ENCODE measurements around the gene SELENON. TPM values are rescaled to one million over a fixed set of nuclear protein-coding genes. Genes with fewer than 3 reads are reported as not detected.
A peak's percentile ranks its signal among the peaks of the same experiment; 100 is the strongest.

The SELENON gene
- total and polyA plus RNA-seq, 9 of the 15 experiments (the other 6 are each of a cell fraction or from before 2014, with no cell fraction given): 0.43 to 26.7 (median 7.0) TPM

DNA sequence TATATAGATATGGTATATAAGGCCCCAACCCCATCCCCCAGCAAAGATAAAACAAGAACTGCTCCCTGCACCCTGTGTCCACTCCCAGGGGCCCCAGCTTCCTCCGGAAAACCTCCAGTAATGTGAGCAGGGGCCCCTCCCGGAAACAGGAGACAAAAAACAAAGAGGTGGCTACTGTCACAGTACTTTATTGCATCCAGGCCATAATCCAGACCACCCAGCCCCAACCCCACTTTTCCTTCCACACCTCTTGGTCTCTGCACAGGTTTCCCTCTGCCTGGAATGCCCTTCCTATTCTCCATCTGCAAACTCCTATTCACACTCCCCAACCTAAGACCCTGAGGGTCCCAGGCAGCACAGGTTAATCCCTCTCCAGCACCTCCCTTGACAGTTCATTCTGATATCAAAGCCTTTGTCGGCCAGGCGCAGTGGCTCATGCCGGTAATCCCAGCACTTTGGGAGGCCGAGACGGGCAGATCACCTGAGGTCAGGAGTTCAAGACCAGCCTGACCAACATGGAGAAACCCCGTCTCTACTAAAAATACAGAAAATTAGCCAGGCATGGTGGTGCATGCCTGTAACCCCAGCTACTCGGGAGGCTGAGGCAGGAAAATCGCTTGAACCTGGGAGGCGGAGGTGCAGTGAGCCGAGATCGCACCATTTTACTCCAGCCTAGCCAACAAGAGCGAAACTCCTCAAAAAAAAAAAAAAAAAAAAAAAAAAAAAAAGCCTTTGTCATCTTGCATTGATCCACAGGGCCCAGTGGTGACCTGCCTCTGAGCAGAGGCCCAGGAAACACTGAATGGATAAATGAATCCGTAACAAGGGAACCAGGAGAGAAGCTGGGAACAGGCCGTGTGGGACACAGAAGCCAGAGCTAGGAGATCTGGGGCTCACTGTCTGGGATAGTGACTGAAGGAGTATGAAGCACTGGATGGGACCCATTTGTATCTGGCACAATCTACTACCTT is 61.6 kb downstream of the SELENON start (continued):
- peak; percentile 92; the same call in 1 of the 2 replicates for TF ChIP-seq ATF6 (CRISPR knock-in tag; IDR thresholded peaks at IDR 0.05)
- peak; percentile 74; the same call in 1 of the 2 replicates for TF ChIP-seq BCOR (IDR thresholded peaks at IDR 0.05)
- TF ChIP-seq ZNF384 (IDR thresholded peaks at IDR 0.05; ENCODE audit: low read depth, low read length): peak; percentile 86
- TF ChIP-seq JUN (IDR thresholded peaks at IDR 0.05; ENCODE audit: borderline replicate concordance, low read depth, low read length): no peak
- no peak for TF ChIP-seq JUN (CRISPR knock-in tag; IDR thresholded peaks at IDR 0.05; ENCODE audit: borderline replicate concordance)
- TF ChIP-seq ZNF77 (CRISPR knock-in tag; IDR thresholded peaks at IDR 0.05): no peak
- no peak for TF ChIP-seq TRIM25 (IDR thresholded peaks at IDR 0.05; ENCODE audit: borderline replicate concordance)
- peak; percentile 5; the same call in 1 of the 2 replicates for TF ChIP-seq MAX (CRISPR knock-in tag; IDR thresholded peaks at IDR 0.05)
- TF ChIP-seq, protein P1, sequence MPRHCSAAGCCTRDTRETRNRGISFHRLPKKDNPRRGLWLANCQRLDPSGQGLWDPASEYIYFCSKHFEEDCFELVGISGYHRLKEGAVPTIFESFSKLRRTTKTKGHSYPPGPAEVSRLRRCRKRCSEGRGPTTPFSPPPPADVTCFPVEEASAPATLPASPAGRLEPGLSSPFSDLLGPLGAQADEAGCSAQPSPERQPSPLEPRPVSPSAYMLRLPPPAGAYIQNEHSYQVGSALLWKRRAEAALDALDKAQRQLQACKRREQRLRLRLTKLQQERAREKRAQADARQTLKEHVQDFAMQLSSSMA (CRISPR knock-in tag; IDR thresholded peaks at IDR 0.05): no peak
- TF ChIP-seq NFATC3 (IDR thresholded peaks at IDR 0.05): no peak
- peak; percentile 49; the same call in 1 of the 2 replicates for TF ChIP-seq NR2C1 (IDR thresholded peaks at IDR 0.05)
- TF ChIP-seq NR2C1 (tag; IDR thresholded peaks at IDR 0.05): peak; percentile 46; the same call in 1 of the 2 replicates
- peak; percentile 36; the same call in 1 of the 2 replicates for TF ChIP-seq ZFX (CRISPR knock-in tag; IDR thresholded peaks at IDR 0.05)
- TF ChIP-seq, protein P2, sequence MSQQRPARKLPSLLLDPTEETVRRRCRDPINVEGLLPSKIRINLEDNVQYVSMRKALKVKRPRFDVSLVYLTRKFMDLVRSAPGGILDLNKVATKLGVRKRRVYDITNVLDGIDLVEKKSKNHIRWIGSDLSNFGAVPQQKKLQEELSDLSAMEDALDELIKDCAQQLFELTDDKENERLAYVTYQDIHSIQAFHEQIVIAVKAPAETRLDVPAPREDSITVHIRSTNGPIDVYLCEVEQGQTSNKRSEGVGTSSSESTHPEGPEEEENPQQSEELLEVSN (IDR thresholded peaks at IDR 0.05; ENCODE audit: borderline replicate concordance in 1 of 2, extremely low read depth in 1 of 2, insufficient read depth in 1 of 2, insufficient read length in 1 of 2, low read depth in 1 of 2, low read length in 1 of 2, poor library complexity in 1 of 2, severe bottlenecking in 1 of 2): no peak
- peak; percentile 35 for TF ChIP-seq TBP (optimal IDR thresholded peaks at IDR 0.05; ENCODE audit: low read depth, low read length)
- TF ChIP-seq RBM39 (optimal IDR thresholded peaks at IDR 0.05; ENCODE audit: low read depth, low read length): no peak
- TF ChIP-seq, protein P3, sequence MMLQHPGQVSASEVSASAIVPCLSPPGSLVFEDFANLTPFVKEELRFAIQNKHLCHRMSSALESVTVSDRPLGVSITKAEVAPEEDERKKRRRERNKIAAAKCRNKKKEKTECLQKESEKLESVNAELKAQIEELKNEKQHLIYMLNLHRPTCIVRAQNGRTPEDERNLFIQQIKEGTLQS (IDR thresholded peaks at IDR 0.05): peak; percentile 92
- TF ChIP-seq, protein P3 (CRISPR knock-in tag; conservative IDR thresholded peaks at IDR 0.05): no peak; the same call in 1 of the 2 replicates
- TF ChIP-seq SMAD4 (CRISPR knock-in tag; conservative IDR thresholded peaks at IDR 0.05): peak; percentile 70; the same call in 1 of the 2 replicates

Data from K562 (cell line).